ENCODE results near the gene MRPL14.
A peak's percentile ranks its signal among the peaks of the same experiment; 100 is the strongest.

GRCh38 chr6:44078827-44079671 is 48.2 kb downstream of the MRPL14 start:
- TF ChIP-seq CTCF (optimal IDR thresholded peaks at IDR 0.05 in 1 of 3, IDR thresholded peaks at IDR 0.05 in 1 of 3, conservative IDR thresholded peaks at IDR 0.05 in 1 of 3; ENCODE audit: extremely low read depth in 1 of 3, insufficient read depth in 2 of 3, low read length in 3 of 3) (peak in 2 of 3 experiments; percentile 80 to 94), EZH2 (IDR thresholded peaks at IDR 0.05; ENCODE audit: low read length) (no peak)
